Measurements from ENCODE around the gene MYBL2.
"Not testable (repeated sequence)": the region's sequence is repeated elsewhere in the genome, so short reads cannot be mapped to it uniquely, and the experiment has no call there.

MYBL2 gene

GRCh38 chr20:43755851-43756250 is 88.9 kb downstream of the MYBL2 start:
- Histone ChIP-seq H3K4me3 (ENCODE audit: low read depth, low read length) (no peak overlapping the region), H3K9me3 (ENCODE audit: control insufficient read depth, insufficient read depth, low read depth, low read length) (no peaks in the 10 kb centered on the region), H3K36me3 (ENCODE audit: control insufficient read depth in 2 of 2, insufficient read depth in 1 of 2, low read length in 2 of 2) (no peaks in the 10 kb centered on the region), H3K27ac (ENCODE audit: extremely low read depth, low read depth, low read length) (no peak overlapping the region), H3K4me1 (ENCODE audit: control insufficient read depth, insufficient read depth, low read length) (no peaks in the 10 kb centered on the region)
- TF ChIP-seq PRDM10 (tag by site-specific recombination; IDR thresholded peaks at IDR 0.05) = no peak
- TF ChIP-seq REST (tag by site-specific recombination; IDR thresholded peaks at IDR 0.05) = no peak
- TF ChIP-seq ZBTB6 (tag by site-specific recombination; IDR thresholded peaks at IDR 0.05) = peak; percentile 58; the same call in 1 of the 2 replicates
- TF ChIP-seq ZNF837 (tag by site-specific recombination; IDR thresholded peaks at IDR 0.05) = no peak
- no peak for TF ChIP-seq ZNF114 (tag by site-specific recombination; IDR thresholded peaks at IDR 0.05)
- POLR2A ChIA-PET = no interaction called here
- CTCF ChIA-PET = interaction anchor here (0.6 kb wide), 1 partner anchor 327 kb away, joined by 3 read pairs; no protein-coding TSS in a partner anchor

- H3K36me3 ChIP-seq (ENCODE audit: control insufficient read depth in 2 of 2, insufficient read depth in 1 of 2, low read length in 2 of 2); H3K4me3 ChIP-seq (ENCODE audit: low read depth, low read length); H3K27ac ChIP-seq (ENCODE audit: extremely low read depth, low read depth, low read length); POLR2A ChIA-PET; H3K4me1 ChIP-seq (ENCODE audit: control insufficient read depth, insufficient read depth, low read length); H3K9me3 ChIP-seq (ENCODE audit: control insufficient read depth, insufficient read depth, low read depth, low read length): not testable (repeated sequence)
- CTCF ChIA-PET = interaction anchor here (0.7 kb wide), 1 partner anchor 228 kb away, joined by 3 read pairs; no protein-coding TSS in a partner anchor
Measured at GRCh38 chr20:43757888-43758287, 91.0 kb downstream of the MYBL2 start.

- H3K27ac ChIP-seq (ENCODE audit: extremely low read depth, low read depth, low read length) = no peak overlapping the region
- ChIA-PET POLR2A (no interaction called here), CTCF (interaction anchor here (0.9 kb wide), 1 partner anchor 11 kb away, joined by 4 read pairs; no protein-coding TSS in a partner anchor)
- H3K4me3 ChIP-seq (ENCODE audit: low read depth, low read length) = no peak overlapping the region
- TF ChIP-seq ZIC2 (tag by site-specific recombination; IDR thresholded peaks at IDR 0.05) = no peak
- no peak for TF ChIP-seq ZNF175 (tag by site-specific recombination; IDR thresholded peaks at IDR 0.05)
- peak; percentile 96 for TF ChIP-seq ZNF510 (tag by site-specific recombination; IDR thresholded peaks at IDR 0.05; ENCODE audit: insufficient replicate concordance)
- no peak for TF ChIP-seq KLF16 (tag by site-specific recombination; IDR thresholded peaks at IDR 0.05)
- no peaks in the 10 kb centered on the region for H3K9me3 ChIP-seq (ENCODE audit: control insufficient read depth, insufficient read depth, low read depth, low read length)
- no peaks in the 10 kb centered on the region for H3K4me1 ChIP-seq (ENCODE audit: control insufficient read depth, insufficient read depth, low read length)
- no peaks in the 10 kb centered on the region for H3K36me3 ChIP-seq (ENCODE audit: control insufficient read depth in 2 of 2, insufficient read depth in 1 of 2, low read length in 2 of 2)
Measured at GRCh38 chr20:43761386-43762340, 94.7 kb downstream of the MYBL2 start.
